DND-41 (cell line): Measurements from ENCODE around the gene SUCLG2.
A peak's percentile ranks its signal among the peaks of the same experiment; 100 is the strongest.

Experiments used
- ATAC-seq: fragments of 200-7000 bp; cut with Tn5 transposase; 3 replicates; pipeline ENCODE4 v1.9.1; 2021; ENCODE audit warnings: low read depth; ENCODE audit not compliant: insufficient read depth
- DNase-seq: peaks from one replicate; pipeline ENCODE4 v3.0.0-alpha.2; 2020
- H2AFZ ChIP-seq: 2 replicates; pipeline ENCODE4 v1.6.0; 2012; ENCODE audit warnings: low read depth, low read length
- H3K27ac ChIP-seq: 2 replicates; pipeline ENCODE4 v1.5.1; 2012; ENCODE audit warnings: low read length, inconsistent platforms
- H3K27me3 ChIP-seq: fragments of 200-600 bp; sonication (generic); 2 replicates; pipeline ENCODE4 v1.6.0; 2012; ENCODE audit warnings: low read length, mild to moderate bottlenecking, inconsistent platforms; ENCODE audit not compliant: insufficient read depth, poor library complexity
- H3K36me3 ChIP-seq: 2 replicates; pipeline ENCODE4 v1.5.1; 2012; ENCODE audit warnings: low read length, inconsistent platforms; ENCODE audit not compliant: insufficient read depth
- H3K4me1 ChIP-seq: 2 replicates; pipeline ENCODE4 v1.5.1; 2012; ENCODE audit warnings: mild to moderate bottlenecking, low read length; ENCODE audit not compliant: insufficient read depth
- H3K4me2 ChIP-seq: 2 replicates; pipeline ENCODE4 v1.6.0; 2012; ENCODE audit warnings: mild to moderate bottlenecking, moderate library complexity, low read length, inconsistent platforms; ENCODE audit not compliant: insufficient read depth
- H3K4me3 ChIP-seq, 2 experiments: fragments of 200-600 bp in 1 of 2; shearing (Covaris generic) in 1 of 2; 2 replicates each; pipeline ENCODE4 v1.5.1; 2012 to 2016; ENCODE audit warnings: inconsistent platforms in 2 of 2, low read length in 2 of 2, mild to moderate bottlenecking in 2 of 2, low read depth in 1 of 2, moderate library complexity in 1 of 2
- H3K79me2 ChIP-seq: 2 replicates; pipeline ENCODE4 v1.6.0; 2012; ENCODE audit warnings: low read length, inconsistent platforms; ENCODE audit not compliant: insufficient read depth
- H3K9ac ChIP-seq: 2 replicates; pipeline ENCODE4 v1.6.0; 2012; ENCODE audit warnings: low read depth, mild to moderate bottlenecking, inconsistent platforms, low read length, moderate library complexity
- H3K9me3 ChIP-seq: 2 replicates; pipeline ENCODE4 v1.5.1; 2012; ENCODE audit warnings: low read length, moderate library complexity, mild to moderate bottlenecking, inconsistent platforms; ENCODE audit not compliant: insufficient read depth, severe bottlenecking
- H4K20me1 ChIP-seq: 2 replicates; pipeline ENCODE4 v1.6.0; 2012; ENCODE audit warnings: low read length; ENCODE audit not compliant: insufficient read depth
- EZH2 ChIP-seq: IDR thresholded peaks from 3 replicates; pipeline ENCODE4 v1.6.1; 2012; ENCODE audit warnings: borderline replicate concordance, low read depth, mild to moderate bottlenecking, moderate library complexity, low read length, inconsistent platforms; ENCODE audit not compliant: severe bottlenecking
- TF ChIP-seq, protein P1 (sequence below): IDR thresholded peaks from 2 replicates; pipeline ENCODE4 v1.5.1; 2012; ENCODE audit warnings: borderline replicate concordance, low read length, moderate library complexity, mild to moderate bottlenecking; ENCODE audit not compliant: poor library complexity, severe bottlenecking; ENCODE audit errors: extremely low read depth

Gene SUCLG2

DNA sequence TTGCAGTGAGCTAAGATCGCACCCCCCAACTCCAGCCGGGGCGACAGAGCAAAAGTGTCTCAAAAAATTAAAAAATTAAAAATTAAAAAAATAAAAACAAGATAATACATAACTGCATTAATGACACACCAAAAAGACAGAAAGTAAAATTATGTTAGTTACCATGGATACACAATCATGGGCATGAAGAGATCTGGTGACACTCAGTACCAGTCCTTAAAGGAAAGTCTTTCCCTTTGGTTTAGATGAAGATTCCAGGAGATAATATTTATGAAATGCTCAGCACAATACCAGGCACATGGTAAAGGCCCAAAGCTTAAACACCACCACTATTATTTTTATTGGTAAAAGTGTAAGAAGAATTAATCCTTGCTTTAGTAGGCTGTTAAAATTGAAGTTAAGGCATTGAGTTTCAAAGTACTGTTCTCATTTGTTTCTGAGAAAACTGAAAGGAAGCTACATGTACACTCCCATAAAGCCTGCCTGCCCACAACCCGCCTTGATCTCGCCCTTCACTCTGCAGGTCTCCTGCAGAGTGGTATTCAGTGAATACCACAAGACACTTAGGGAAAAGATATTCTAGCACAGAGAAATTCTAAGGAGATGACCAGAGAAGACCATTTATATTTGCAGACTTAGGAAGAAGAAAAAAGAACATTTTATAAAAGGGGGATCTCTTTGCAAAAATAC lies 52.3 kb downstream of the SUCLG2 start:
- Histone ChIP-seq H3K79me2 (0 out of 2 replicates have a peak, but pooled peaks cover 5% of the 10 kb centered on the region), H3K4me2 (peak overlapping the region; percentile 56; the same call in 1 of the 2 replicates), H3K36me3 (peaks cover 26% of the 10 kb centered on the region; the same call in 1 of the 2 replicates)

GRCh38 chr3:67601385-67601784 lies 53.0 kb downstream of the SUCLG2 start:
- no peak overlapping the region for H2AFZ ChIP-seq
- H4K20me1 ChIP-seq, result peaks cover 3% of the 10 kb centered on the region; the same call in 1 of the 2 replicates
- TF ChIP-seq, protein P1, sequence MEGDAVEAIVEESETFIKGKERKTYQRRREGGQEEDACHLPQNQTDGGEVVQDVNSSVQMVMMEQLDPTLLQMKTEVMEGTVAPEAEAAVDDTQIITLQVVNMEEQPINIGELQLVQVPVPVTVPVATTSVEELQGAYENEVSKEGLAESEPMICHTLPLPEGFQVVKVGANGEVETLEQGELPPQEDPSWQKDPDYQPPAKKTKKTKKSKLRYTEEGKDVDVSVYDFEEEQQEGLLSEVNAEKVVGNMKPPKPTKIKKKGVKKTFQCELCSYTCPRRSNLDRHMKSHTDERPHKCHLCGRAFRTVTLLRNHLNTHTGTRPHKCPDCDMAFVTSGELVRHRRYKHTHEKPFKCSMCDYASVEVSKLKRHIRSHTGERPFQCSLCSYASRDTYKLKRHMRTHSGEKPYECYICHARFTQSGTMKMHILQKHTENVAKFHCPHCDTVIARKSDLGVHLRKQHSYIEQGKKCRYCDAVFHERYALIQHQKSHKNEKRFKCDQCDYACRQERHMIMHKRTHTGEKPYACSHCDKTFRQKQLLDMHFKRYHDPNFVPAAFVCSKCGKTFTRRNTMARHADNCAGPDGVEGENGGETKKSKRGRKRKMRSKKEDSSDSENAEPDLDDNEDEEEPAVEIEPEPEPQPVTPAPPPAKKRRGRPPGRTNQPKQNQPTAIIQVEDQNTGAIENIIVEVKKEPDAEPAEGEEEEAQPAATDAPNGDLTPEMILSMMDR, result no peak
- TF ChIP-seq EZH2, result no peak
- H3K4me1 ChIP-seq, result peaks cover 31% of the 10 kb centered on the region
- no peak overlapping the region for H3K4me2 ChIP-seq
- no peaks in the 10 kb centered on the region for H3K9me3 ChIP-seq
- H3K79me2 ChIP-seq, result 0 out of 2 replicates have a peak, but pooled peaks cover 5% of the 10 kb centered on the region
- H3K27ac ChIP-seq, result no peak overlapping the region
- no peaks in the 10 kb centered on the region for H3K27me3 ChIP-seq
- ATAC-seq (no peak), DNase-seq (no peak)
- no peak overlapping the region for H3K9ac ChIP-seq
- no peak overlapping the region for H3K4me3 ChIP-seq
- peaks cover 24% of the 10 kb centered on the region; the same call in 1 of the 2 replicates for H3K36me3 ChIP-seq

More for the DNA sequence above, 52.3 kb downstream of the SUCLG2 start:
- no peak overlapping the region for H3K4me3 ChIP-seq
- H4K20me1 ChIP-seq, result peaks cover 3% of the 10 kb centered on the region; the same call in 1 of the 2 replicates
- peaks cover 31% of the 10 kb centered on the region for H3K4me1 ChIP-seq
- TF ChIP-seq, protein P1, result no peak
- no peak for TF ChIP-seq EZH2
- H2AFZ ChIP-seq, result no peak overlapping the region
- no peaks in the 10 kb centered on the region for H3K9me3 ChIP-seq
- H3K27me3 ChIP-seq, result no peaks in the 10 kb centered on the region
- peak; percentile 69 for DNase-seq
- H3K27ac ChIP-seq, result peak overlapping the region; percentile 77
- ATAC-seq, result peak; percentile 99
- no peak overlapping the region; the same call in 1 of the 2 replicates for H3K9ac ChIP-seq

GRCh38 chr3:67599821-67600220 lies 54.6 kb downstream of the SUCLG2 start:
- TF ChIP-seq EZH2, result no peak
- TF ChIP-seq, protein P1, result no peak
- Histone ChIP-seq H2AFZ (no peak overlapping the region), H3K9ac (no peak overlapping the region), H3K79me2 (0 out of 2 replicates have a peak, but pooled peaks cover 5% of the 10 kb centered on the region), H3K9me3 (no peaks in the 10 kb centered on the region), H3K4me2 (no peak overlapping the region), H3K27ac (no peak overlapping the region), H3K27me3 (no peaks in the 10 kb centered on the region), H4K20me1 (peaks cover 3% of the 10 kb centered on the region; the same call in 1 of the 2 replicates), H3K4me1 (peaks cover 31% of the 10 kb centered on the region), H3K36me3 (peaks cover 13% of the 10 kb centered on the region; the same call in 1 of the 2 replicates), H3K4me3 (no peak overlapping the region)
- ATAC-seq, result no peak
- no peak for DNase-seq
